Right renal cortex interstitium (tissue), 3 donors: ENCODE results near the gene KAT6B. TPM values are rescaled to one million over a fixed set of nuclear protein-coding genes. Genes with fewer than 3 reads are reported as not detected.
"Not testable (repeated sequence)": the region's sequence is repeated elsewhere in the genome, so short reads cannot be mapped to it uniquely, and the experiment has no call there.

ENCODE experiments used
- DNase-seq, 3 donors: peaks; one replicate each; pipeline ENCODE4 v3.0.0-alpha.2; 2013; ENCODE audit warnings: low read depth in 3 of 3, low spot score in 2 of 3
- polyA plus RNA-seq, 3 donors: library from polyadenylated mRNA; unstranded; fragments of 120-200 nt; gene quantifications; one replicate each; pipeline ENCODE4 v1.2.1, GENCODE V29; 2013; ENCODE audit not compliant: insufficient read length in 3 of 3

KAT6B gene
- polyA plus RNA-seq, 3 donors, result 43.6 to 47.8 (median 45.9) TPM

DNA sequence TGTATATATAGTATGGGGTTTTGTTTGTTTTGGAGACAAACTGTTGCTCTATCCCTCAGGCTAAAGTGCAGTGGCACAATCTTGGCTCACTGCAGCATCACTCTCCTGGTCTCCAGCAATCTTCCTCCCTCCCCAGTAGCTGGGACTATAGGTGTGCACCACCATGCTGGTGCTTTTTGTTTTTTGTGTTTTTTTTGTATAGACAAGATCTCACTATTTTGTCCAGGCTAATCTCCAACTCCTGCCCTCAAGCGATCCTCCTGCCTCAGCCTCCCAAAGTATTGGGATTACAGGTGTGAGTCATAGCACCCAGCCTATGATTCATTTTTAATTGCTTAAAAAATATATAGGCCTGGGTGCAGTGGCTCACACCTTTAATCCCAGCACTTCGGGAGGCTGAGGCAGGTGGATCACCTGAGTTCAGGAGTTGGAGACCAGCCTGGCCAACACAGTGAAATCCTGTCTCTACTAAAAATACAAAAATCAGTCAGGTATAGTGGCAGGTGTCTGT is 229.6 kb downstream of the KAT6B start:
- DNase-seq, result not testable (repeated sequence)

DNA sequence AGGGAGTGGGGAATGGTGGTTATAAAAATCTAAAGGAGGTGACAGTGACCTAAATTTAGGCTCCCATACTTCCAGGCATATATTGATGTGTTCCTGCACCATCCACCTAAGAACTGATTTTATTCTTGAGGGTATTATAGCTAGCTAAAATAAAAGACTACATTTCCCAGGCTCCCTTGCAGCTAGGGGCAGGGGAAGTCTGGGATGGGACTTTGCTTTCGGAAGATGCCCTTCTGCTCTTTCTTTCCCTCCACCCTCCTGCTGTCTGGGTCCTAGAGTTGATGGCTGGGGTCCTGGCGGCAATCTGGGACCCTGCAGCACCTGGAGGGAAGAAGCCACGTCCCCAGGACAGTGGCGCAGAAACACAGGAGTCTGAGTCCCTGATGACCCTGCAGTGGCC is 231.3 kb downstream of the KAT6B start:
- DNase-seq, result no peak

DNA sequence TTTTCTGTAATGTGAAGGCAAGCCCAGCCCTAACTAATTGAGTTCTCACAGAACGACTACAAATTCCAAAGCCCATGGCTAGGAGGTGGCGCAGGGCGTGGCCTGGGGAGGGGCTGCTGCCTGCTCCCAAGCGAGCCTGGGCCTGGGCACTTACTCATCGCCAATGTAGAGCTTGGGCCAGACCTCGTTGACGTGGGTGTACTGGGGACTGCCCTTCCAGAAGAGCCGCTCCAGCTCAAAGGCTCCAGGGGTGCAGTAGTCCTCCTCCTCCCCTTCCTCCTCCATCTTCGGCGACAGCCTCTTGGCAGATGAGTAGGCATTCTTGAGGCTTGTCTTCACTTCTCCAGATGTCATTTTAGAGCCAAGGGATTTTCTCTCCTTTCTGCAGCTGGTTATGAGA is 231.8 kb downstream of the KAT6B start:
- DNase-seq, result no peak

DNA sequence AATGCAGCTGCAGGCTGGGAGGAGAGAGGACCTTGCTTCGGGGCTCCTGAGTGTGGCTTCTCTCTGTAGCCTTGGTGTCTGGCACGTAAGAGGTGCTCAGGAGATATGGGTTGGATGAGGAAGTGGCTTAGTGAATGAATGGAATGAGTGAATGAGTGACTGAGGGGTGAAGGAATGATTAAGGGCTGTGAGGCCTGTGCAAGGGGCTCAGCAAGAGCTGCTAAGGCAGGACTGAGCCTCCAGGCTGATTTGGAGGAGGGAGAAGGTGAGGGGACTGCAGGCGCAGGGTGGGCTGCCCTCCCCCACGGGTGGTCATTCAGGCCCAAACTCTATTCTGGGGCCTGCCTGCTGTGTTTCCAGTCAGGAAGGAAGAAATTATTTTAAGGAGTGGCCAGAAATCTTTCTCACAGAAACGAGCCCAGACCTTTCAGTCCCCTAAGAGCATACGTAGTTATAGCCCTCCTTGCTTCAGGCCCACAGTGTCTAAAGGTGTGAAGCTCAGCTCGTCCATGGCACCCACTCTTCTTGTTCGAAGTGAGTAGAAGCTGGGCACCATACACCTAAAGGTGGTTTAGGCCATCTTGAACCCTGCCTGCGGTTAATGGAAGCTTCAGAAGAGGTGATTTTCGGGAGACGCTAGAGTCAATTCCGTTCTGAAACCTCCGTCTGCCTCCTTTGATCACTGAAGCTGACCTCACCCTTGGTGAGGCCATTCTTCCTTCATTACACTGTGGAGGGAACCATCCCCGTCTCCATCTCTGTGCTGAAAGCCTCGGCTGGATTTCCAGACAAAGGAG is 235.5 kb downstream of the KAT6B start:
- no peak for DNase-seq

GRCh38 chr10:75062506-75063299 is 236.3 kb downstream of the KAT6B start:
- no peak for DNase-seq

DNA sequence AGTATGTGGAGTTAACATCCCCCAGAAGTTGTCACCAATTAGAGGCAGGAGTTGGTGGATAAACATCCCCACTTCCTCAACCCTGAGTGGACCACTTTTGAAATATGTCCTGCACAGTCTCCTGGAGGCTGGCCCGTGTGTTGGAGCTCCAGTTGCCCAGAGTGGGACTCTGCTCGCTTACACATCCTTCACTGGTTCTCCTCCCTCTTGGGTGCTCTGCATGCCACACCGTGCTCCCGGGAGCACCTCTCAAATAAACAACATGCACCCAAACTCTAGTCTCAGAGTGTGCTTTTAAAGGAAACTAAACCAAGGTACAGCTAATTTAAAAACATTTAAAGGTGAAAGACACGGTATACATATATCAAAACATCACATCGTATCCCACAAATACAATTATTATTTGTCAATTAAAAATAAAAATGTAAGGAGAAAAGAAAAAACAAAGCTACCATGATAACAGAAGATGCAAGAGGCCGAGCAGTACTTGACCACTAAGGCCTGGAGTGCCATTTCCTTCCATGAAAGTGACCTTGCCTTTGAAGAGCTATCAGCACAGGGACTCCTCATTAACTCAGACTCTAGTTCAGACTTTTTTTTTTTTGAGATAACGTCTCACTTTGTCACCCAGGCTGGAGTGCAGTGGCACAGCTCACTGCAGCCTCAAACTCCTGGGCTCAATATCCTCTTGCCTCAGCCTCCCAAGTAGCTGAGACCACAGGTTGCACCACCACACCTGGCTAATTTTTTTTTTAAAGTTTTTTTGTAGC is 237.2 kb downstream of the KAT6B start:
- DNase-seq, result no peak

- DNase-seq, result no peak
These were observed 238.7 kb downstream of the KAT6B start for GRCh38 chr10:75065076-75065475.

- no peak for DNase-seq
These were observed 239.9 kb downstream of the KAT6B start for GRCh38 chr10:75066271-75066670.

- no peak for DNase-seq
These were observed 240.9 kb downstream of the KAT6B start for GRCh38 chr10:75067272-75067671.

DNA sequence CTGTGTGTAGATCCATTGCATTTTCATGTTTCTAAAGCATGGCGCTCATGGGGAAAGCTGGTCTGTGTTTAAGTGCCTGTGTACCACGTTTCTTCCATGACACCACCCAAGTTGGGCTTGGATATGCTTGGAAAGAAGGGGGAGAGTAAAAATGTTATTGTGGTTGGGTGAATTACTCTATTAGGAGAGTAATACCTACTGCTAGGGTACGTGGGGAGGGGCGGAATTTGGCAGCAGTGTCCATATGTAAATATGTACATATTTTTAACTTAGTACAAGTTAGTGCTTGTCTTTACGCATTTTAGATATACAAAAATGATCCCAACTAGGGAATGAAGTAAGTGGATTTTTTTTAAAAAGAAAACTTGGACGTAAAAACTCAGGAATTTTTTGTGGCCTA is 242.1 kb downstream of the KAT6B start:
- no peak for DNase-seq

- DNase-seq, result no peak
These were observed 244.1 kb downstream of the KAT6B start for GRCh38 chr10:75070476-75070875.

- DNase-seq, result peak; percentile 27 to 50 (median 42)
These were observed 244.6 kb downstream of the KAT6B start for GRCh38 chr10:75070961-75071428.

GRCh38 chr10:75071756-75072155 is 245.4 kb downstream of the KAT6B start:
- DNase-seq, result no peak

DNA sequence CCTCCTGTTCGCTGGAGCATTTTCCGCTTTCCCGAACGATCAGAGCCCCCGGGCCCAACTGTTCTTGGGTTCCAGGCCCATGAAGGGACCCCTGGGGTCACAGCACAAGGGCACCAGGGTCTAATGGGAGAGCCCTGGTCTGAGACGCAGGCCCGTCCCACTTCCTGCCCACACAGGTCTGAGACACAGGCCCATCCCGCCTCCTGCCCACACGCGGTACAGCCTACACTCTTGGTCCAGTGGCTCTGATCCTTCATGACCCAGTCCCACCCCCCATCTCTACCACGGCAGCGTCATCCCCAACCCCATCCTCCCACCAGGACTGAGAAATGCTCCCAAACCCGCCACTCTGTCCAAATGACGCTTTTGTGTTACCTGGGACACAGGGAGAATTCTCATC is 246.3 kb downstream of the KAT6B start:
- DNase-seq, result no peak

- DNase-seq, result no peak
These were observed 247.0 kb downstream of the KAT6B start for GRCh38 chr10:75073442-75073841.

DNA sequence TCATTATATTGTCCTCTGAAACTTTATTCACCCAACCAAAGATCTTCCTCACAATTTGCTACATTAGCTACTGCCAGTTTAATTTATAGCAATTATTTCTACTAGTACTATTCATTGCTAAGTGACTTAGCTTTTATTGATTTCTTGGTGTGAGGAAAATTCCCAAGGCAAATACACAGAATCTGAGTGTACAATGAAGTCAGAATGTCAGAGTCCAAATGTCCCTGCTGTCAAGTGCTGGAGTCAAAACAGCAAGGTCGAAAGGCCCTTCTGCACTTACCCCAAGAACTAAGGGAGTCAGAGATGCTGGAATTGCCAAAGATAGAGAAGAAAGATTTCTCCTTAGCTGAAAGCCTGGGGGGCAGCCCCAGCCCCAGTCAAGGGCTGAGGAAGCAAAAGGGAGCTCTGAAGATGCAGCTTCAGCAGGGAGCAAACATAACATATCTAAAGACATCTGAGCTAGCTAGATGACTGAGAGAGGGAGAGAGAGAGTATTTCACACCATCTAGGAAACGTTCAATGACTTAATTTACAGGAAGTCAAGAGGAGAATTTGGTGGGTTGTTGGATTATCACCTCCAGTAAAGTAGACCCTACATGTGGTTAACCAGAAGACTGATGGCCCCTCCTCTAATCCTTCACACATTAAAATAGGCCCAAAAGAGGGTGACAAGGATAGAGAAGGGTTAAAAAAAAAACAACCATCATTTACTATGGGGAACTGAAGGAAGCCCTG is 248.5 kb downstream of the KAT6B start:
- no peak for DNase-seq

GRCh38 chr10:75076348-75076747 is 249.9 kb downstream of the KAT6B start:
- no peak for DNase-seq

GRCh38 chr10:75079436-75080083 is 253.2 kb downstream of the KAT6B start:
- DNase-seq, result no peak

- DNase-seq, result no peak
These were observed 254.2 kb downstream of the KAT6B start for GRCh38 chr10:75080554-75080953.

DNA sequence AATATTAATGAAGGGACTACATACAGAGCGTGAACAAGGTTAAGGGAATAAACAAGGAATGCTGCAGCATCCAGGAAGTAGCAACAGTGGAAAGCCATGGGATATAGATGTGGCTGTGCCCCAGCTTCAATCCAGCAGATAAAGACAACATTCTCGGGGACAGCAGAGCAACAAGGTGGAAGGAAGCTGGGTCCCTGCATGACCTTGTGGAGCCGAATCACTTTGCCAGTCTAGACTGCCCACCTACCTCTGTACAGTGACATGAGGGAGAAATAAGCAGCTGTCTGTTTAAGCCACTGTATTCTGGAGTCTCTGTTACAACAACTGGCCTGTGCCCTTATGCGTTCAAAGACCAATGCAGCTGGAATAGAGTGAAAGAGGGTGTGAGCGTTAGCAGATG is 255.0 kb downstream of the KAT6B start:
- no peak for DNase-seq
